Medulla oblongata (tissue), 1 donor: ENCODE results near the gene USF3.

Source experiments
- DNase-seq: peaks from one replicate; pipeline ENCODE4 v3.0.0-alpha.2; 2015; ENCODE audit errors: extremely low spot score

Gene USF3

GRCh38 chr3:113607219-113607596, 89.2 kb downstream of the USF3 start:
- no peak for DNase-seq

- no peak for DNase-seq
These were observed 89.8 kb downstream of the USF3 start for GRCh38 chr3:113606539-113607218.

- DNase-seq = no peak
These were observed 93.6 kb downstream of the USF3 start for GRCh38 chr3:113602836-113603235.

GRCh38 chr3:113602256-113602655, 94.2 kb downstream of the USF3 start:
- DNase-seq = no peak

- DNase-seq = no peak
These were observed 95.2 kb downstream of the USF3 start for GRCh38 chr3:113601240-113601639.

- peak; percentile 73 for DNase-seq
These were observed 95.8 kb downstream of the USF3 start for GRCh38 chr3:113600418-113601182.
